ENCODE data around the gene RASSF4. TPM values are rescaled to one million over a fixed set of nuclear protein-coding genes. Genes with fewer than 3 reads are reported as not detected.
A peak's percentile ranks its signal among the peaks of the same experiment; 100 is the strongest.

The RASSF4 gene
- total and polyA plus RNA-seq, 9 of the 15 experiments (the other 6 are each of a cell fraction or from before 2014, with no cell fraction given), result 0.01 to 0.62 (median 0.11) TPM; not detected in 3

GRCh38 chr10:45001381-45002148, 42.0 kb downstream of the RASSF4 start (continued):
- no peak for TF ChIP-seq PBX2 (CRISPR knock-in tag; IDR thresholded peaks at IDR 0.05; ENCODE audit: low read depth)
- no peak for TF ChIP-seq PBX2 (tag; conservative IDR thresholded peaks at IDR 0.05; ENCODE audit: low read depth)
- TF ChIP-seq, protein P1, sequence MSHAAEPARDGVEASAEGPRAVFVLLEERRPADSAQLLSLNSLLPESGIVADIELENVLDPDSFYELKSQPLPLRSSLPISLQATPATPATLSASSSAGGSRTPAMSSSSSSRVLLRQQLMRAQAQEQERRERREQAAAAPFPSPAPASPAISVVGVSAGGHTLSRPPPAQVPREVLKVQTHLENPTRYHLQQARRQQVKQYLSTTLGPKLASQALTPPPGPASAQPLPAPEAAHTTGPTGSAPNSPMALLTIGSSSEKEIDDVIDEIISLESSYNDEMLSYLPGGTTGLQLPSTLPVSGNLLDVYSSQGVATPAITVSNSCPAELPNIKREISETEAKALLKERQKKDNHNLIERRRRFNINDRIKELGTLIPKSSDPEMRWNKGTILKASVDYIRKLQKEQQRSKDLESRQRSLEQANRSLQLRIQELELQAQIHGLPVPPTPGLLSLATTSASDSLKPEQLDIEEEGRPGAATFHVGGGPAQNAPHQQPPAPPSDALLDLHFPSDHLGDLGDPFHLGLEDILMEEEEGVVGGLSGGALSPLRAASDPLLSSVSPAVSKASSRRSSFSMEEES (CRISPR knock-in tag; IDR thresholded peaks at IDR 0.05), result no peak
- TF ChIP-seq FOXO4 (CRISPR knock-in tag; IDR thresholded peaks at IDR 0.05), result no peak
- TF ChIP-seq, protein P2, sequence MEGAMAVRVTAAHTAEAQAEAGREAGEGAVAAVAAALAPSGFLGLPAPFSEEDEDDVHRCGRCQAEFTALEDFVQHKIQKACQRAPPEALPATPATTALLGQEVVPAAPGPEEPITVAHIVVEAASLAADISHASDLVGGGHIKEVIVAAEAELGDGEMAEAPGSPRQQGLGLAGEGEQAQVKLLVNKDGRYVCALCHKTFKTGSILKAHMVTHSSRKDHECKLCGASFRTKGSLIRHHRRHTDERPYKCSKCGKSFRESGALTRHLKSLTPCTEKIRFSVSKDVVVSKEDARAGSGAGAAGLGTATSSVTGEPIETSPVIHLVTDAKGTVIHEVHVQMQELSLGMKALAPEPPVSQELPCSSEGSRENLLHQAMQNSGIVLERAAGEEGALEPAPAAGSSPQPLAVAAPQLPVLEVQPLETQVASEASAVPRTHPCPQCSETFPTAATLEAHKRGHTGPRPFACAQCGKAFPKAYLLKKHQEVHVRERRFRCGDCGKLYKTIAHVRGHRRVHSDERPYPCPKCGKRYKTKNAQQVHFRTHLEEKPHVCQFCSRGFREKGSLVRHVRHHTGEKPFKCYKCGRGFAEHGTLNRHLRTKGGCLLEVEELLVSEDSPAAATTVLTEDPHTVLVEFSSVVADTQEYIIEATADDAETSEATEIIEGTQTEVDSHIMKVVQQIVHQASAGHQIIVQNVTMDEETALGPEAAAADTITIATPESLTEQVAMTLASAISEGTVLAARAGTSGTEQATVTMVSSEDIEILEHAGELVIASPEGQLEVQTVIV (CRISPR knock-in tag; IDR thresholded peaks at IDR 0.05; ENCODE audit: borderline replicate concordance), result no peak
- no peak for TF ChIP-seq NR2C1 (IDR thresholded peaks at IDR 0.05)
- TF ChIP-seq NR2C1 (tag; IDR thresholded peaks at IDR 0.05), result no peak
- TF ChIP-seq, protein P3, sequence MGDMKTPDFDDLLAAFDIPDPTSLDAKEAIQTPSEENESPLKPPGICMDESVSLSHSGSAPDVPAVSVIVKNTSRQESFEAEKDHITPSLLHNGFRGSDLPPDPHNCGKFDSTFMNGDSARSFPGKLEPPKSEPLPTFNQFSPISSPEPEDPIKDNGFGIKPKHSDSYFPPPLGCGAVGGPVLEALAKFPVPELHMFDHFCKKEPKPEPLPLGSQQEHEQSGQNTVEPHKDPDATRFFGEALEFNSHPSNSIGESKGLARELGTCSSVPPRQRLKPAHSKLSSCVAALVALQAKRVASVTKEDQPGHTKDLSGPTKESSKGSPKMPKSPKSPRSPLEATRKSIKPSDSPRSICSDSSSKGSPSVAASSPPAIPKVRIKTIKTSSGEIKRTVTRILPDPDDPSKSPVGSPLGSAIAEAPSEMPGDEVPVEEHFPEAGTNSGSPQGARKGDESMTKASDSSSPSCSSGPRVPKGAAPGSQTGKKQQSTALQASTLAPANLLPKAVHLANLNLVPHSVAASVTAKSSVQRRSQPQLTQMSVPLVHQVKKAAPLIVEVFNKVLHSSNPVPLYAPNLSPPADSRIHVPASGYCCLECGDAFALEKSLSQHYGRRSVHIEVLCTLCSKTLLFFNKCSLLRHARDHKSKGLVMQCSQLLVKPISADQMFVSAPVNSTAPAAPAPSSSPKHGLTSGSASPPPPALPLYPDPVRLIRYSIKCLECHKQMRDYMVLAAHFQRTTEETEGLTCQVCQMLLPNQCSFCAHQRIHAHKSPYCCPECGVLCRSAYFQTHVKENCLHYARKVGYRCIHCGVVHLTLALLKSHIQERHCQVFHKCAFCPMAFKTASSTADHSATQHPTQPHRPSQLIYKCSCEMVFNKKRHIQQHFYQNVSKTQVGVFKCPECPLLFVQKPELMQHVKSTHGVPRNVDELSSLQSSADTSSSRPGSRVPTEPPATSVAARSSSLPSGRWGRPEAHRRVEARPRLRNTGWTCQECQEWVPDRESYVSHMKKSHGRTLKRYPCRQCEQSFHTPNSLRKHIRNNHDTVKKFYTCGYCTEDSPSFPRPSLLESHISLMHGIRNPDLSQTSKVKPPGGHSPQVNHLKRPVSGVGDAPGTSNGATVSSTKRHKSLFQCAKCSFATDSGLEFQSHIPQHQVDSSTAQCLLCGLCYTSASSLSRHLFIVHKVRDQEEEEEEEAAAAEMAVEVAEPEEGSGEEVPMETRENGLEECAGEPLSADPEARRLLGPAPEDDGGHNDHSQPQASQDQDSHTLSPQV (IDR thresholded peaks at IDR 0.05), result 0 out of 2 replicates have a peak, but pooled peaks have one; percentile 10
- TF ChIP-seq NKRF (IDR thresholded peaks at IDR 0.05; ENCODE audit: borderline replicate concordance), result no peak
